Right lobe of liver (tissue), 6 donors: ENCODE measurements around the gene HOMEZ. TPM values are rescaled to one million over a fixed set of nuclear protein-coding genes. Genes with fewer than 3 reads are reported as not detected.

Experiments used
- ATAC-seq, 4 donors: fragments of 200-7000 bp; cut with Tn5 transposase; one replicate each; pipeline ENCODE4 v1.9.1; 2020; ENCODE audit warnings: mild to moderate bottlenecking in 4 of 4, moderate library complexity in 4 of 4
- DNase-seq, 3 donors: peaks; one replicate each; pipeline ENCODE4 v3.0.0-alpha.2; 2020
- H3K27ac ChIP-seq, 3 donors: fragments of 200-600 bp; one replicate each; pipeline ENCODE4 v1.8.0; 2022
- H3K27me3 ChIP-seq, 2 donors: fragments of 200-600 bp; one replicate each; pipeline ENCODE4 v1.8.0; 2022
- H3K36me3 ChIP-seq, 4 donors: fragments of 200-600 bp; sonication (generic) in 1 of 4; one replicate each; pipeline versions ENCODE4 v1.5.1 to v1.8.0; 2017 to 2022; ENCODE audit warnings: control low read depth in 1 of 4
- H3K4me1 ChIP-seq, 4 donors: fragments of 200-600 bp; sonication (generic) in 1 of 4; one replicate each; pipeline versions ENCODE4 v1.5.1 to v1.8.0; 2017 to 2022; ENCODE audit warnings: control low read depth in 1 of 4
- H3K4me3 ChIP-seq, 3 donors: fragments of 200-600 bp; one replicate each; pipeline ENCODE4 v1.8.0; 2022
- H3K9me3 ChIP-seq, 4 donors: fragments of 200-600 bp; sonication (generic) in 1 of 4; one replicate each; pipeline versions ENCODE4 v1.5.1 to v1.8.0; 2017 to 2022; ENCODE audit warnings: control low read depth in 1 of 4
- CTCF ChIP-seq, 4 donors: fragments of 200-600 bp in 3 of 4; fragments of 450-650 bp in 1 of 4; IDR thresholded peaks; one replicate each; pipeline versions ENCODE4 v1.5.1 to v1.8.0; 2016 to 2022; ENCODE audit warnings: antibody characterized with exemption in 4 of 4, mild to moderate bottlenecking in 2 of 4
- POLR2A ChIP-seq: fragments of 450-650 bp; IDR thresholded peaks from one replicate; pipeline ENCODE4 v1.6.1; 2017; ENCODE audit warnings: antibody characterized with exemption, mild to moderate bottlenecking
- WGBS: methylation state at CpG from one replicate; pipeline ENCODE4 v1.1.6; 2018; ENCODE audit warnings: low coverage, low lambda C conversion rate; ENCODE audit not compliant: insufficient coverage; ENCODE audit errors: missing lambda C conversion rate; 5-methylcytosine and 5-hydroxymethylcytosine counted together
- intact Hi-C, 2 donors: fragments of 100-400 bp; cut with DNase I; formaldehyde crosslinking; loops; one replicate each; pipeline versions ENCODE4 v1.11.2 to v1.14.1; 2022
- total RNA-seq, 6 experiments: library from RNA; depleted of rRNA in 2 of 6; stranded (reverse); fragments of >200 nt in 2 of 6; fragmentation: NEBNext Ultra II Directional in 3 of 6; extraction: Animal tissue kit (Norgen Biotek cat#: 25700) in 3 of 6; gene quantifications; one replicate each; pipeline versions ENCODE4 v1.1.0 to v1.2.4, GENCODE V29; 2016 to 2023
- donor health status: DM: no; HTN: yes; CAD: no.
- donor health status: DM: no; HTN: no; CAD: no.
- donor health status: DM: no; HTN: no; CAD: no.
- donor health status: DM: no; HTN: yes; CAD: no.
- donor health status: DM: no; HTN: yes; CAD: no.

The HOMEZ gene
- total RNA-seq, 6 experiments from 2014 or later = 3.4 to 8.8 (median 5.3) TPM

- H3K27ac ChIP-seq = no peak overlapping the region
- no peak for ATAC-seq
- peaks cover 0 to 20% (median 10%) of the 10 kb centered on the region in 4 donors for H3K4me1 ChIP-seq
- H3K9me3 ChIP-seq = no peaks in the 10 kb centered on the region
- peak in 1 of 3 donors; percentile 47 for DNase-seq
- H3K36me3 ChIP-seq = peaks cover 0 to 15% (median 3%) of the 10 kb centered on the region in 4 donors
- 76% methylated on average over 6 of the region's 17 CpGs for WGBS
- TF ChIP-seq POLR2A (no peak), CTCF (IDR thresholded peaks at IDR 0.05) (no peak)
- intact Hi-C loops = no loop called here
- no peaks in the 10 kb centered on the region for H3K27me3 ChIP-seq
- no peak overlapping the region for H3K4me3 ChIP-seq
Measured at GRCh38 chr14:23308721-23309445, 23.0 kb upstream of the HOMEZ start.

GRCh38 chr14:23307687-23308644 lies 22.0 kb upstream of the HOMEZ start:
- 95% methylated on average over 13 of the region's 22 CpGs for WGBS
- TF ChIP-seq CTCF (IDR thresholded peaks at IDR 0.05) (no peak), POLR2A (no peak)
- peaks cover 0 to 20% (median 10%) of the 10 kb centered on the region in 4 donors for H3K4me1 ChIP-seq
- peaks cover 0 to 15% (median 3%) of the 10 kb centered on the region in 4 donors for H3K36me3 ChIP-seq
- no peaks in the 10 kb centered on the region for H3K27me3 ChIP-seq
- DNase-seq (peak in 1 of 3 donors; percentile 44), ATAC-seq (no peak)
- H3K4me3 ChIP-seq = peak overlapping the region in 2 of 3 donors; percentile 87
- peak overlapping the region in 1 of 3 donors; percentile 88 for H3K27ac ChIP-seq
- H3K9me3 ChIP-seq = no peaks in the 10 kb centered on the region
- intact Hi-C loops = no loop called here

- no peaks in the 10 kb centered on the region for H3K9me3 ChIP-seq
- DNase-seq = no peak
- H3K36me3 ChIP-seq = peaks cover 0 to 15% (median 3%) of the 10 kb centered on the region in 4 donors
- WGBS = 3% methylated on average over 5 of the region's 5 CpGs
- H3K27ac ChIP-seq = peak overlapping the region; percentile 69 to 89 (median 88)
- intact Hi-C loops = no loop called here
- H3K27me3 ChIP-seq = no peaks in the 10 kb centered on the region
- H3K4me3 ChIP-seq = peak overlapping the region; percentile 82 to 87 (median 87)
- H3K4me1 ChIP-seq = peaks cover 0 to 20% (median 10%) of the 10 kb centered on the region in 4 donors
- no peak for TF ChIP-seq CTCF (IDR thresholded peaks at IDR 0.05)
- no peak for TF ChIP-seq POLR2A
- ATAC-seq = no peak
Measured at GRCh38 chr14:23307146-23307530, 21.2 kb upstream of the HOMEZ start.

- peaks cover 0 to 20% (median 10%) of the 10 kb centered on the region in 4 donors for H3K4me1 ChIP-seq
- intact Hi-C loops = no loop called here
- peak within 1 kb of the TSS; percentile 82 to 87 (median 87) for H3K4me3 ChIP-seq
- WGBS = 16% methylated on average over 16 of the region's 24 CpGs
- H3K9me3 ChIP-seq = no peaks in the 10 kb centered on the region
- H3K36me3 ChIP-seq = peaks cover 0 to 12% (median 3%) of the 10 kb centered on the region in 4 donors
- peak within 1 kb of the TSS; percentile 69 to 89 (median 88) for H3K27ac ChIP-seq
- no peaks in the 10 kb centered on the region for H3K27me3 ChIP-seq
- ATAC-seq = peak; percentile 75 to 82 (median 80)
- TF ChIP-seq POLR2A (peak; percentile 91), CTCF (IDR thresholded peaks at IDR 0.05) (no peak)
- peak; percentile 92 to 94 (median 94) for DNase-seq
Measured at GRCh38 chr14:23306412-23307145, 20.6 kb upstream of the HOMEZ start, which contains the start of gene BCL2L2. Gene BCL2L2 (plus strand): TSS chr14:23306833. CDS start chr14:23307768, 935 bp downstream.
